GM18868 (cell line): ENCODE results near the gene INPP4B.

Experiments used
- ATAC-seq: cut with Tn5 transposase; IDR thresholded peaks from one replicate; pipeline ENCODE4 v1.9.1; 2021; ENCODE audit warnings: mild to moderate bottlenecking, moderate library complexity; ENCODE audit not compliant: unreplicated experiment

INPP4B gene

DNA sequence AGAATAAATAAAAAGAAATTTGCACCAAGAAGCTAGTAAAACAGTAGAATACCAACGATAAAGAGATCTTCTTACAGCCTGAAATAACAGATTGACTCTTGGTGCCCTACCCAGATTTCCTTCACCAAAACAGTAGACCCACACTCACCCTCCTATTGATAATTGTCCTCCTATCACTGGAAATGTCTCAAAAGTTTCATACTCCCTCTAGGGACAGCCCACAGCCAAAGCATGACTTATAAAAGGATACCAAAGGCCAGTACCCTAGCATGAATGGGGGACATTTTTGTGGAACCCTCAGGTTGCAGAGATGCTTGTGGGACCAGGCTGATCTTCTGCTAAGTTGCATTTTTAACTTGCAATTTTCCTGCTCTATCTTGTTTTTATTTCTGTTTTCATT, 104.1 kb downstream of the INPP4B start:
- ATAC-seq, result no peak

DNA sequence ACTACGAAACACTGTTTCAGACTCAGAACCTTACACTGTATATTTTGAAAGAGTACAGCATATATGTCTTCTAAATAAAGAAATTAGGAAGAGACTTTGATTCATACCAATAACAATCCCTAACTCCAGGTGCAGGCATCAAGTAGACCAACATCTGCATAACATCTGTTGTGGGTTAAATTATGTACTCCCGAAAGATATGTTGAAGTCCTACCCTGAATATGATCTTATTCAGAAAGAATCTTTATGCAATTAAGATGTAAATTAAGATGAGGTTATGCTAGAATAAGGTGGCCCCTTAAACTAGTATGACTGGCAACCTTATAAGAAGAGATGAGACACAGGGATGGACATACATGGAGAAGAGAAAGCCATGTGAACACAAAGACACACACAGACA, 117.9 kb downstream of the INPP4B start:
- ATAC-seq, result no peak

DNA sequence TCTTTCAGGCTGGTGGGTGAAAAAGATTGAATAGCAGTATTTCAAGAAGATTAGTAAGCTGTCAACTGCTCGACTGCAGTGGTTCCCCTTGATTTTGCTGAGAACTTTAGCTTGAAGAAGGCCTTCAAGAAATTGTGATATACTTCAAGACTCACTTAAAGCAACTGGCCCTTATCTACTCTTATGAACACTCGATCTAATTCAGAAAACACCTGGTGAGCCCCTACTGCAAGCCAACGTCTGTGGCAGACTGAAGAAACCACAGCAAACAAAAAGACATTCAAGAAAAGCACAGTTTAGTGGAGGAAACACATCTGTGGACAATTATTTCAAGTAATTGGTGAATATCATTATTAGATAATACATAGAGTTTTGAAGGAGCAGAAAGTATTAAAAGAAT, 119.0 kb downstream of the INPP4B start:
- no peak for ATAC-seq

DNA sequence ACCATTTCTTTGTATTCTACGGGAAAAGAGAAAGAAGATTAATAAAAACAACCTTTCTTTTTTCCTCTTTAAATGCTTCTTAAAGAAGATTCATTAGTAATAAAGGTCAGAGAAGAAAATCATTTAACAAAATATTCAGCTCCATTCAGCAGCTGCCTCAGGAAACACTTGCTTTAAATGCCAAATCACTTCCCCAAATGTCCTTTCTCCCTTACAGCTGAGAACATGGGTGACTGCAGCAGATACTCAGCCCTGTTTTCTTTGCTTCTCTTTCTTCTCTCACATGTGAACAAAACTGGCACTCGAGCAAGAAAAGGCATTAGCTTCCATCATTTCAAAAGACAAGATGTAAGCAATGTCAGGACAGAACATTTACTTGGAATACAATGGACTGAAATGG, 120.2 kb downstream of the INPP4B start:
- no peak for ATAC-seq

DNA sequence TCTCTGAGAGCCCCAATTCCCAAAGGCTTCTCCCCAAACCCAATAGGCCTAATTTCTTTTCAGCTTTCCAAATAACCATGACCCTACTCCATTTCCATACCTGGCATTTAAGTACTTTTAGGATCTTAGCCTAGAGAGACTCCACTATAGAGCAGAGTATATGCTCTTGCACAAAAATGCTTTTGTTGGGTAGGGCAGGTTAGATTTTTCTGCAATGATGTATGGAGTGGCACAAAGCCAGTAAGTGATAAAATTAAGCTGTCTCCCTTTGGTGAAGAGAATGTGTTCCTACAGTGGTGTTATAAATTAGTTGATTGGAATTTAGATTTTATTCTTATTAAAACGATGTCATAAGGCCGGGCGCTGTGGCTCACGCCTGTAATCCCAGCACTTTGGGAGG, 124.9 kb downstream of the INPP4B start:
- no peak for ATAC-seq

- ATAC-seq, result no peak
Observed at GRCh38 chr4:142719854-142720541, 126.1 kb downstream of the INPP4B start.

DNA sequence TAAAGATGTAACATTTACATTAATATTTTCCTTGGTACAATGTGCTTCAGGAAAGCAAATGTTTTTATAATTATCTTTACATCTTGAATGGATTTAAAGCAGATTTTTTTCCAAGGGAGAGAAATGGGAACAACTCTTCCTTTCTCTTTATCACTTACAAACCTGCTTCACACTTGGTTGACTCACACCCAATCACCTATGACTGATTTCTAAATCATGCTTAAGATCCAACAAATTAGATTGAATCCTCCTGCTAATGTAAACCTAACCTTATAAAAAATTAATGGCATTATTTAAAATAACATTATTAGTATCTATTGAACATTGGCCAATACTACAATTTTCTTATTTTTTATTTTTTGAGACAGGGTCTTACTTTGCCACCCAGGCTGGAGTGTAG, 127.1 kb downstream of the INPP4B start:
- no peak for ATAC-seq

GRCh38 chr4:142715727-142716126, 130.4 kb downstream of the INPP4B start:
- ATAC-seq, result no peak

DNA sequence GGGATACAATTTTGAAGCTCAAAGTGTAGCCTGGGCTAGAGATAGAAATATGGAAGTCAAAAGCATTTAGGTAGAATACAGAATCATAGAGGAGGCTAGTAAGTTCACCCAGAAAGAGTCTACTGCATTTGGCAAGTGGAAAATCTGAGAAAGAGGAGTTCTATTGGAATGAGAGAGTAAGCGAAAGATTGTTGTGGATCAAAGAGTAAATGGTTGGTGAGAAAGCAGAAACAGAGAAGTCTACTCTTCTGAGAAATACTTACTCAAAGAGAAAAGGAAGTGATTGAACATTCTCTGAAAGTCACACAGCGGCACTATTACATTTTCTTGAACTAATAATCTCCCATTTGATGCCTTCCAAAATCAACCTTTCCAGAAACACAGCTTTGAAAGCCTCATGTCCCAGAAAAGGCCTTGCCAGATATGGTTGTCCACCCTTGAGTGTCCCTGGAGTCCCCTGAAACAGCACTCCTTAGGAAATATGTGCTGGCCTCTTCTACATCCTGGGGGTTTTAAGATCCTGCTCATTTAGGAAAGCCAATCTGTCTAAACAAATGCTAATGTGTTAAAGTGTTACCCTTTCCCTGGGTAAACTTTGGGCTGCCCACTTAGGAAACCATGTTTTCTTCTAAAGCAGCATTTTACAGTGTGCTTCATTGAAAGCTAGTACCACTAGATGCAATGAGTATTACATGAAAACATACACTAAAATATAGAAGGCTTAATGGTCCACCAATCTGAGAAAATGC, 132.6 kb downstream of the INPP4B start:
- ATAC-seq, result no peak

- ATAC-seq, result no peak
Observed at GRCh38 chr4:142708231-142708630, 137.9 kb downstream of the INPP4B start.

- no peak for ATAC-seq
Observed at GRCh38 chr4:142707401-142707800, 138.7 kb downstream of the INPP4B start.

GRCh38 chr4:142706381-142706780, 139.7 kb downstream of the INPP4B start:
- ATAC-seq, result no peak

DNA sequence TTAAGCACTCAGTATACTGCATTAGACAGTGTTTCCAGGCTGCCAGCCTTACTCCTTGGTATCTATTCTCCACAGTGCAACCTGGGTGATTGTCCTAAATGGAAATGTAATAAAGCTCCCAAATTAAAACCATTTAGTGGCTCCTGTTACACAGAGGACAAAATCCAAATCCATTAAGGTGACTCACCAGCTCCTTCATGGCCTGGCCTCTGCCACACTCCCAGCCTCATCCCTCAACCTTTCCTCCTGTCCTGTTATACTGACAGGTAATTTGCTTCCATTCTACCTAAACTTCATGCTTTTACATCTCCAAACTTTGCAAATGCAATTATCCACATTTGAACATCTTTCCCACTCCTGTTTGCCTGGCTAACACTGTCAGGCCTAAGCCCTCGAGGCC, 140.3 kb downstream of the INPP4B start:
- no peak for ATAC-seq

GRCh38 chr4:142703694-142704309, 142.3 kb downstream of the INPP4B start:
- no peak for ATAC-seq

DNA sequence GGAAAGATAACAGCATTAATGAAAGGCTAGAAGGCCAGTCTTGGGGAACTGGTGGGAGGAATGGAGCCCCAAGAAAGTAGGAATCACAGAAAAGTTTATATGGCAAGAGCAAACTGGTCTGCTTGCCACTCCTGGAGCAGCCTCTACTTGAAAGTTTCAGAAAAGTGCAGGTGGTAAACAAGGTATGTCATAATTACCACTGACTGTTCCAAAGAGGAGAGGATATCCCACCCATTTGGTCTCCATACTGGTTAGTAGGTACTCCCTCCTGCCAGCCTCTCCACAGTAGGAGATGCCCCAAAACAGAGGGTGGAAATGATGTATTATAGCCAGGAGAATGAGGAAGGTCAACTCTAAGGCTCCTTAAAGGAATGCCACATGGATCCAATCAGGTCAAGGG, 145.1 kb downstream of the INPP4B start:
- ATAC-seq, result no peak

DNA sequence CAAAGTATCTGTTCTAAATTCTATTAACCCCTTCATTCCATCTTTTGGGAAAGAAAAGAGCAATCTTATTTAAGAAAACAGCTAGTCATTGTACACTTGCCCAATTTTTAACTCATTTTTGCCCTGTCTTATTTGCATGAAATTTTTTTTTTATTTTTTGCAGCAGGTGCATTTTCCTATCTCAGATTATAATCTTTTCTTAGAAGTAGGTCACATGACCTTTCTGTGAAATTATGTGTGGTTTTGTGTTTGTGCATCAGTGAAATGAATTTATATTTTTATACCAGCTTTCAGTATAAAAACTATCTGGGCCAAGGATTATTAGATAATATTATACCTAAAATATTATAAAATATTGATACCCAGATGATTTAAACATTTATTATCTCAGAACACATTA, 145.6 kb downstream of the INPP4B start:
- no peak for ATAC-seq

DNA sequence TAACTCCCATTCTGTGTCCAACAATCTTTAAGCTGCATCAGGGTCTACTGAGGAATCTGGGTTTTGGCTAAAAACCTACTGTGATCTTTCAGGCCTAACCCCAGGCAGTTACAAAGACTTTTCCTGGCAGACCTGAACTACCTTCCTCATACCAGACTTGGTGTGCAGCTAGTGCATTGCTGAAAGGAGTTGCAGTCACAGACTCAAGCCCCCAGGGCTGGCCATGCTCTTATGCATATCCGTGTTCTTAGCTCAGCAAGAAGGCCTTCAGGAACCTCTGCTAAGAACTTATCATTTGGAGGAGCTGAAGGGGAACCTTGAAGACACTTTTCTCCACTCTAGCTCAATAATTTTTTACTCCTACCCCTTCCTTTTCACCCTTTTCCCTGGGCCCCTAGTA, 147.5 kb downstream of the INPP4B start:
- ATAC-seq, result no peak

- no peak for ATAC-seq
Observed at GRCh38 chr4:142697928-142698327, 148.2 kb downstream of the INPP4B start.

DNA sequence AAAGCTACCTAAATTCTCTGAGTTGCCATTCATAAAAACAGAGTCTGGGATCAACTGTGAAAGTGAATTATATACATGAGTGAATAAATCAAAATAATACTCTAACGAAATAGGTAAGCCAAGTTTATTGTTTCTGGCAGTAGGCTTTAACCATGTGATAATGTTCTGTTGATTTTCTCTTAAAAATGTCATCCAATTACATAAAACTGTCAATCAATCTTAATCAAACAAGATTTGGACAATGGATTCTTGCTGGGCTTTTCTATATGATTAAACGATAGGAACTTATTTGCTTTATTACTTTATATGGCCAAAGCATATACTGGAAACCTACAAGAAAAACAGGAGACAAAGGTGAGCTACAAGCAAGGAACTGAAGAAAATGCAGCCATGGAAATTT, 148.8 kb downstream of the INPP4B start:
- no peak for ATAC-seq

- no peak for ATAC-seq
Observed at GRCh38 chr4:142696334-142697122, 149.6 kb downstream of the INPP4B start.

GRCh38 chr4:142690406-142691163, 155.5 kb downstream of the INPP4B start:
- no peak for ATAC-seq
